ENCODE measurements around the gene ABCF1.

Gene ABCF1

GRCh38 chr6:30599625-30600324, 28.5 kb downstream of the ABCF1 start:
- ATAC-seq = no peak
- TF ChIP-seq GLIS3 (CRISPR knock-in tag; IDR thresholded peaks at IDR 0.05) (no peak), ESRRG (CRISPR knock-in tag; IDR thresholded peaks at IDR 0.05) (no peak), CREB5 (CRISPR knock-in tag; IDR thresholded peaks at IDR 0.05; ENCODE audit: low read depth) (no peak), ARNTL (CRISPR knock-in tag; IDR thresholded peaks at IDR 0.05; ENCODE audit: borderline replicate concordance, low read depth) (no peak), TCF4 (CRISPR knock-in tag; IDR thresholded peaks at IDR 0.05; ENCODE audit: borderline replicate concordance) (no peak), ZFP30 (CRISPR knock-in tag; IDR thresholded peaks at IDR 0.05) (no peak), TOX (CRISPR knock-in tag; IDR thresholded peaks at IDR 0.05; ENCODE audit: borderline replicate concordance) (no peak), PATZ1 (CRISPR knock-in tag; IDR thresholded peaks at IDR 0.05; ENCODE audit: borderline replicate concordance) (no peak)

GRCh38 chr6:30600451-30600961, 29.3 kb downstream of the ABCF1 start:
- TF ChIP-seq ESRRG (CRISPR knock-in tag; IDR thresholded peaks at IDR 0.05) (no peak), OSR1 (CRISPR knock-in tag; IDR thresholded peaks at IDR 0.05) (no peak)
- ATAC-seq = no peak

- no peak for TF ChIP-seq PPARA (CRISPR knock-in tag; IDR thresholded peaks at IDR 0.05; ENCODE audit: borderline replicate concordance)
- no peak for ATAC-seq
These were observed 30.2 kb downstream of the ABCF1 start for GRCh38 chr6:30601436-30601814.

- no peak for TF ChIP-seq CSDC2 (CRISPR knock-in tag; IDR thresholded peaks at IDR 0.05)
- TF ChIP-seq GLIS3 (CRISPR knock-in tag; IDR thresholded peaks at IDR 0.05) = no peak
- no peak for TF ChIP-seq SNAI2 (CRISPR knock-in tag; IDR thresholded peaks at IDR 0.05)
- no peak for TF ChIP-seq OSR1 (CRISPR knock-in tag; IDR thresholded peaks at IDR 0.05)
- TF ChIP-seq ZFP30 (CRISPR knock-in tag; IDR thresholded peaks at IDR 0.05) = no peak
- no peak for TF ChIP-seq PATZ1 (CRISPR knock-in tag; IDR thresholded peaks at IDR 0.05; ENCODE audit: borderline replicate concordance)
- TF ChIP-seq TOX (CRISPR knock-in tag; IDR thresholded peaks at IDR 0.05; ENCODE audit: borderline replicate concordance) = no peak
- no peak for TF ChIP-seq ZC3H10 (CRISPR knock-in tag; IDR thresholded peaks at IDR 0.05)
- no peak for TF ChIP-seq TSHZ2 (CRISPR knock-in tag; IDR thresholded peaks at IDR 0.05)
- TF ChIP-seq ESRRG (CRISPR knock-in tag; IDR thresholded peaks at IDR 0.05) = no peak
- no peak for TF ChIP-seq POU6F1 (CRISPR knock-in tag; IDR thresholded peaks at IDR 0.05; ENCODE audit: borderline replicate concordance, low read depth)
- TF ChIP-seq CSRNP3 (CRISPR knock-in tag; IDR thresholded peaks at IDR 0.05) = no peak
- no peak for TF ChIP-seq RARB (CRISPR knock-in tag; IDR thresholded peaks at IDR 0.05)
- TF ChIP-seq ZNF565 (CRISPR knock-in tag; conservative IDR thresholded peaks at IDR 0.05; ENCODE audit: low read depth) = no peak
- no peak for TF ChIP-seq ZFP3 (CRISPR knock-in tag; IDR thresholded peaks at IDR 0.05)
- no peak for TF ChIP-seq PPARA (CRISPR knock-in tag; IDR thresholded peaks at IDR 0.05; ENCODE audit: borderline replicate concordance)
- no peak for TF ChIP-seq ZNF70 (CRISPR knock-in tag; IDR thresholded peaks at IDR 0.05)
- no peak for TF ChIP-seq ARNTL (CRISPR knock-in tag; IDR thresholded peaks at IDR 0.05; ENCODE audit: borderline replicate concordance, low read depth)
- no peak for TF ChIP-seq TCF4 (CRISPR knock-in tag; IDR thresholded peaks at IDR 0.05; ENCODE audit: borderline replicate concordance)
- ATAC-seq = no peak
These were observed 30.8 kb downstream of the ABCF1 start for GRCh38 chr6:30601815-30602641.
